Lower lobe of right lung (tissue), 2 donors: ENCODE data around the gene SOX11. TPM values are rescaled to one million over a fixed set of nuclear protein-coding genes. Genes with fewer than 3 reads are reported as not detected.

ENCODE experiments used
- ATAC-seq, 2 donors: fragments of 200-7000 bp; cut with Tn5 transposase; one replicate each; pipeline ENCODE4 v1.9.1; 2020 to 2022; ENCODE audit warnings: mild to moderate bottlenecking in 2 of 2, moderate library complexity in 2 of 2
- DNase-seq: peaks from one replicate; pipeline ENCODE4 v3.0.0-alpha.2; 2020
- H3K27ac ChIP-seq: fragments of 200-600 bp; one replicate; pipeline ENCODE4 v1.8.0; 2022
- H3K27me3 ChIP-seq: fragments of 200-600 bp; one replicate; pipeline ENCODE4 v1.8.0; 2022; ENCODE audit warnings: low read depth
- H3K36me3 ChIP-seq: fragments of 200-600 bp; one replicate; pipeline ENCODE4 v1.8.0; 2022; ENCODE audit warnings: mild to moderate bottlenecking
- H3K4me1 ChIP-seq: fragments of 200-600 bp; one replicate; pipeline ENCODE4 v1.8.0; 2022
- H3K4me3 ChIP-seq: fragments of 200-600 bp; one replicate; pipeline ENCODE4 v1.8.0; 2022; ENCODE audit warnings: mild to moderate bottlenecking
- H3K9me3 ChIP-seq: fragments of 200-600 bp; one replicate; pipeline ENCODE4 v1.8.0; 2022
- CTCF ChIP-seq: fragments of 200-600 bp; IDR thresholded peaks from one replicate; pipeline ENCODE4 v1.8.0; 2022; ENCODE audit warnings: antibody characterized with exemption, mild to moderate bottlenecking
- intact Hi-C: fragments of 100-400 bp; cut with DNase I; formaldehyde crosslinking; loops from one replicate; pipeline ENCODE4 v1.11.0; 2022
- total RNA-seq: library from RNA; stranded (reverse); fragmentation: NEBNext Ultra II Directional; extraction: Animal tissue kit (Norgen Biotek cat#: 25700); gene quantifications from one replicate; pipeline ENCODE4 v1.2.1, GENCODE V29; 2021
- donor health status: DM: no; HTN: yes; CAD: no; lungs with severe emphysema.

Gene SOX11
- total RNA-seq, 1 donor from 2014 or later = 0.03 TPM

GRCh38 chr2:5727235-5727634, 35.1 kb downstream of the SOX11 start:
- Histone ChIP-seq H3K27me3 (no peaks in the 10 kb centered on the region), H3K27ac (no peak overlapping the region), H3K4me3 (no peak overlapping the region), H3K36me3 (no peaks in the 10 kb centered on the region), H3K4me1 (no peaks in the 10 kb centered on the region), H3K9me3 (no peaks in the 10 kb centered on the region)
- no peak for TF ChIP-seq CTCF
- no peak for DNase-seq
- no peak for ATAC-seq
- intact Hi-C loops = no loop called here

- no peaks in the 10 kb centered on the region for H3K36me3 ChIP-seq
- no peaks in the 10 kb centered on the region for H3K9me3 ChIP-seq
- no peaks in the 10 kb centered on the region for H3K4me1 ChIP-seq
- ATAC-seq (no peak), DNase-seq (no peak)
- intact Hi-C loops = no loop called here
- H3K27ac ChIP-seq = no peak overlapping the region
- TF ChIP-seq CTCF = no peak
- H3K27me3 ChIP-seq = no peaks in the 10 kb centered on the region
- H3K4me3 ChIP-seq = no peak overlapping the region
Measured at GRCh38 chr2:5729416-5729815, 37.2 kb downstream of the SOX11 start.

- Histone ChIP-seq H3K36me3 (no peaks in the 10 kb centered on the region), H3K4me3 (no peak overlapping the region), H3K9me3 (no peaks in the 10 kb centered on the region), H3K4me1 (no peaks in the 10 kb centered on the region), H3K27ac (no peak overlapping the region), H3K27me3 (no peaks in the 10 kb centered on the region)
- no peak for TF ChIP-seq CTCF
- ATAC-seq (no peak), DNase-seq (no peak)
- intact Hi-C loops = no loop called here
Measured at GRCh38 chr2:5730386-5730785, 38.2 kb downstream of the SOX11 start.

GRCh38 chr2:5734859-5735520, 42.8 kb downstream of the SOX11 start:
- H3K9me3 ChIP-seq = no peaks in the 10 kb centered on the region

GRCh38 chr2:5735521-5735861, 43.3 kb downstream of the SOX11 start:
- no peaks in the 10 kb centered on the region for H3K27me3 ChIP-seq
- H3K4me3 ChIP-seq = no peak overlapping the region
- no peaks in the 10 kb centered on the region for H3K4me1 ChIP-seq
- intact Hi-C loops = no loop called here
- ATAC-seq = no peak
- no peaks in the 10 kb centered on the region for H3K9me3 ChIP-seq
- no peaks in the 10 kb centered on the region for H3K36me3 ChIP-seq
- no peak for DNase-seq
- no peak overlapping the region for H3K27ac ChIP-seq
- TF ChIP-seq CTCF = no peak

More at GRCh38 chr2:5734859-5735520, 42.8 kb downstream of the SOX11 start:
- Histone ChIP-seq H3K27ac (no peak overlapping the region), H3K36me3 (no peaks in the 10 kb centered on the region), H3K4me3 (no peak overlapping the region), H3K4me1 (no peaks in the 10 kb centered on the region), H3K27me3 (no peaks in the 10 kb centered on the region)
- intact Hi-C loops = no loop called here
- ATAC-seq = peak in 1 of 2 donors; percentile 17
- no peak for DNase-seq
- TF ChIP-seq CTCF = no peak
